ENCODE data around the gene BEAN1. TPM values are rescaled to one million over a fixed set of nuclear protein-coding genes. Genes with fewer than 3 reads are reported as not detected.

BEAN1 gene
- total and polyA plus RNA-seq, 5 donors from 2014 or later, result 0.07 to 0.17 TPM; not detected in 3

DNA sequence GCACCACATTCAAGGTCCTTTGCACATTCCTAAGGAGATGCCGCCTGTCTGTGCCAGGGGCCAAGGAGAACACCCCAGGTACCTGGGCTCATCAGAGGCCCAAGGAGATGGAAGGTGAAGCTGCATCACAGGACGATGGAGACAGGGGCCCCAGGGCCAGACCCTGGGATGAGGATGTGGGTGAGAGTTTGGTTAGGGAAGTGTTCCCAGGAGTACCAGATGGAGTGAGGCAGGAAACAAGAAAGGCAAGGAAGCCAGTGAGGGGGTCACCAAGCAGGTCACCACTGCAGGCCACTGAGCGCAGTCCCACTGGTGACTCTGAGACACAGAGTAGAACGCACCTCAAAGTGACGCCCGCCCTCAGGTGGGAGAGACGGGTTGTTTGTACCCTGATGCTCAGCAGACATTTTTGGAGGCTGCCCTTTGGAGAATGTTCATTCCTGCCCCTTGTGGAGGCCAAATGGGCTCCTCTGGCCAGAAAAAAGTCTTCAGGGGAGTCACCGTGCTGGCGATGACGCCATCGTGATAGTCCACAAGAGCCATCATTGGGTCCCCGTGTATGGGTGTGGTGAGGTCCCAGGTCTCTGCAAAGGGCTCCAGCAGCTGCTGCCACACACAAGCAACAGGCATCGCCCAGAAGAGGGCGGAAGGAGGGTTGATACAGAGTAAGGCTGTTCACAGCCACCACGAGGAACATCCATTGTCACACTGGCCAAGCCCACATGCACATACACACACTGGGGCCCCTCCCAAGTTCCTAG lies 57.5 kb downstream of the BEAN1 start:
- Histone ChIP-seq H3K4me1 (ENCODE audit: control insufficient read depth, insufficient read depth, low read length, poor library complexity, severe bottlenecking) (peaks cover 7% of the 10 kb centered on the region), H3K27ac (ENCODE audit: insufficient read depth, low read length, poor library complexity, severe bottlenecking) (no peak overlapping the region), H3K36me3 (ENCODE audit: control insufficient read depth, insufficient read depth, low read length) (no peaks in the 10 kb centered on the region), H3K9me3 (ENCODE audit: control insufficient read depth in 2 of 2, low read length in 2 of 2) (no peaks in the 10 kb centered on the region), H3K4me3 (ENCODE audit: low read depth, low read length) (no peak overlapping the region), H3K27me3 (ENCODE audit: control insufficient read depth, insufficient read depth, low read length) (no peaks in the 10 kb centered on the region)
- no peak overlapping the region for H3K4me3 Mint-ChIP-seq
- ATAC-seq (ENCODE audit: low read depth in 2 of 2), result no peak
- peaks cover 0 to 17% (median 6%) of the 10 kb centered on the region in 4 donors for H3K4me1 Mint-ChIP-seq
- H3K27ac Mint-ChIP-seq, result peak overlapping the region in 2 of 3 donors; percentile 73 to 76
- H3K27me3 Mint-ChIP-seq, result no peaks in the 10 kb centered on the region
- no peaks in the 10 kb centered on the region for H3K9me3 Mint-ChIP-seq
- H3K36me3 Mint-ChIP-seq, result no peaks in the 10 kb centered on the region
- peak in 1 of 3 donors; percentile 30 for DNase-seq

DNA sequence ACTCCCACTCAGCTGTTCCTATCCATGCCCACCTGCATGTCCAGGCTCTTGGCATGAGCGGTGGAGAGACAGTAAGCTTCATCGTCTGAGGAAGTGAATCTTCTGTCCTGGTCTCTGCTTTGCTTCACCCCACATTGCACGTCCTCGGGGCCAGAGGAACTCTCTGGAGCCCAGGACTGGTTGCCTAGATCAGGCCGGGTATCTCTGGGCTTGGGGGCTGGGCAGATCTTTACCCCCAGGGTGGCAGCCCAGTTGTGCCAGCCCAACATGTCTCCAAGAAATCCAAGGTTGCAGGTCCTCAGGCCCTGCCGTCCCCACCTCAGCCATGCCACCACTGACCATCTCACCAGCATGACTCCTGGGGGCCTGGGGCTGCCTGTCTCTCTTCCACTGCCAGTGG lies 58.3 kb downstream of the BEAN1 start:
- Mint-ChIP-seq H3K27me3 (no peaks in the 10 kb centered on the region), H3K4me3 (no peak overlapping the region), H3K4me1 (peaks cover 0 to 14% (median 7%) of the 10 kb centered on the region in 4 donors), H3K36me3 (no peaks in the 10 kb centered on the region), H3K27ac (peak overlapping the region in 1 of 3 donors; percentile 75), H3K9me3 (no peaks in the 10 kb centered on the region)
- Histone ChIP-seq H3K9me3 (ENCODE audit: control insufficient read depth in 2 of 2, low read length in 2 of 2) (no peaks in the 10 kb centered on the region), H3K4me3 (ENCODE audit: low read depth, low read length) (no peak overlapping the region), H3K4me1 (ENCODE audit: control insufficient read depth, insufficient read depth, low read length, poor library complexity, severe bottlenecking) (peaks cover 7% of the 10 kb centered on the region), H3K27ac (ENCODE audit: insufficient read depth, low read length, poor library complexity, severe bottlenecking) (no peak overlapping the region), H3K27me3 (ENCODE audit: control insufficient read depth, insufficient read depth, low read length) (no peaks in the 10 kb centered on the region), H3K36me3 (ENCODE audit: control insufficient read depth, insufficient read depth, low read length) (no peaks in the 10 kb centered on the region)
- DNase-seq (no peak), ATAC-seq (ENCODE audit: low read depth in 2 of 2) (no peak)

DNA sequence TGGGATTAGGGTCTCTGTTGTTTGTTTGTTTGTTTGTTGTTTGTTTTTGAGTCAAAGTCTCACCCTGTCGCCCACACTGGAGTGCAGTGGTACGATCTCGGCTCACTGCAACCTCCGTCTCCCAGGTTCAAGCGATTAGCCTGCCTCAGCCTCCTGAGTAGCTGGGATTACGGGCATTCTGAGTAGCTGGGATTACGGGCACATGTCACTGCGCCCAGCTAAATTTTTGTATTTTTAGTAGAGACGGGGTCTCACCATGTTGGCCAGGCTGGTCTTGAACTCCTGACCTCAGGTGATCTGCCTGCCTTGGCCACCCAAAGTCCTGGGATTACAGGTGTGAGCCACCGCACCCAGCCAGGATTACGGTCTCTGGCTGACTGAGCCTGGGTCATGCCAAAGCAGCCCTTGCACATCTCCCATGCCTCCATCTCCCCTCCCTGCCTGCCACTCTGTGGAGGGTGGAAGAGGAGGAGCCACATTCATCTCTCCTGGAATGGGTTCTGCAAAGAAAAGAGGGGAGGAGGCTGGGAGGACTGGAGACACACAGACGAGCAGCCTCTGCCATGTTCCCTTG lies 59.2 kb downstream of the BEAN1 start:
- Mint-ChIP-seq H3K27me3 (no peaks in the 10 kb centered on the region), H3K27ac (peak overlapping the region in 1 of 3 donors; percentile 79), H3K9me3 (no peaks in the 10 kb centered on the region), H3K4me3 (no peak overlapping the region), H3K4me1 (peaks cover 0 to 14% (median 8%) of the 10 kb centered on the region in 4 donors), H3K36me3 (no peaks in the 10 kb centered on the region)
- ATAC-seq (ENCODE audit: low read depth in 2 of 2) (no peak), DNase-seq (no peak)
- Histone ChIP-seq H3K9me3 (ENCODE audit: control insufficient read depth in 2 of 2, low read length in 2 of 2) (no peaks in the 10 kb centered on the region), H3K36me3 (ENCODE audit: control insufficient read depth, insufficient read depth, low read length) (no peaks in the 10 kb centered on the region), H3K27ac (ENCODE audit: insufficient read depth, low read length, poor library complexity, severe bottlenecking) (no peak overlapping the region), H3K4me3 (ENCODE audit: low read depth, low read length) (no peak overlapping the region), H3K27me3 (ENCODE audit: control insufficient read depth, insufficient read depth, low read length) (no peaks in the 10 kb centered on the region), H3K4me1 (ENCODE audit: control insufficient read depth, insufficient read depth, low read length, poor library complexity, severe bottlenecking) (peaks cover 7% of the 10 kb centered on the region)

DNA sequence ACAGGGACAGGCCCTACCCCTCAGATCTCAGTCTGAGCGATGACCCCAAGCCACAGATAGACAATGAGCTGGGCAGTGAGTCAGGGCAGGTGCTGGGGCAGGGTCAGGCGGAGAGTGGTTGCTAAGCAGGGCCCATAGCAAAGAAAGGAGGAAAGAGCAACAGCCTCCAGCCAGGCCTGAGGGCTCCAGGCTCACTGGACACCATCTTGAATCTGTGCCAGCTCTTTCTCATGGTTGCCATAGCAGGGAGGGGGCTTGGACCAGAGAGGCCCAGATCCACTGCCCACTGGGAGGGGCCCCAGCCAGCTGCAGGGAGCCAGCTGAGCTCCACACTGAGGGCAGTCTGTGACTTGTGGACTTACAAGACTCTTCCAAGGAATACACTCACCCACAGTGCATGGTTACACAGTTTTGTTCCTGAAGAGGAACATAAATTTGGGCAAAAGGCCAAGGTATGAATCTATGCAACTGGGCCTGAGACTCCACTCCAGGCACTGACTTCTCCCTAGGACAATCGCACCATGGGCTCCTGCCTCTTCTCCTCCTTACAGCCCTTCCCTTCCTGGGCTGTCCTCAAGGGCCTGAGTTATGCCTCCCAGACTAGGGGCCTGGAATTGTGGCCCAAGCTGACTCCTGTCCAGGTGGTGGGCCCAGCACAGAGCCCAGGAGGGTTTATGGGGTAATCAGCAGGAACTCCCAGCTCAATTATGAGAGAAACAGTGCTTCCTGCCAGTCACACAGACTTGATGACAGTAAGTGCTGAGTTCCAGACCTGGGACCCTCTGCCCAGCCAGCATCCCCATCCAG lies 59.9 kb downstream of the BEAN1 start:
- Histone ChIP-seq H3K27ac (ENCODE audit: insufficient read depth, low read length, poor library complexity, severe bottlenecking) (no peak overlapping the region), H3K4me1 (ENCODE audit: control insufficient read depth, insufficient read depth, low read length, poor library complexity, severe bottlenecking) (peaks cover 7% of the 10 kb centered on the region), H3K9me3 (ENCODE audit: control insufficient read depth in 2 of 2, low read length in 2 of 2) (no peaks in the 10 kb centered on the region), H3K36me3 (ENCODE audit: control insufficient read depth, insufficient read depth, low read length) (no peaks in the 10 kb centered on the region), H3K27me3 (ENCODE audit: control insufficient read depth, insufficient read depth, low read length) (no peaks in the 10 kb centered on the region), H3K4me3 (ENCODE audit: low read depth, low read length) (no peak overlapping the region)
- Mint-ChIP-seq H3K4me1 (peaks cover 0 to 14% (median 8%) of the 10 kb centered on the region in 4 donors), H3K9me3 (no peaks in the 10 kb centered on the region), H3K27ac (peak overlapping the region in 1 of 3 donors; percentile 79), H3K36me3 (no peaks in the 10 kb centered on the region), H3K27me3 (no peaks in the 10 kb centered on the region), H3K4me3 (no peak overlapping the region)
- DNase-seq (no peak), ATAC-seq (ENCODE audit: low read depth in 2 of 2) (no peak)

DNA sequence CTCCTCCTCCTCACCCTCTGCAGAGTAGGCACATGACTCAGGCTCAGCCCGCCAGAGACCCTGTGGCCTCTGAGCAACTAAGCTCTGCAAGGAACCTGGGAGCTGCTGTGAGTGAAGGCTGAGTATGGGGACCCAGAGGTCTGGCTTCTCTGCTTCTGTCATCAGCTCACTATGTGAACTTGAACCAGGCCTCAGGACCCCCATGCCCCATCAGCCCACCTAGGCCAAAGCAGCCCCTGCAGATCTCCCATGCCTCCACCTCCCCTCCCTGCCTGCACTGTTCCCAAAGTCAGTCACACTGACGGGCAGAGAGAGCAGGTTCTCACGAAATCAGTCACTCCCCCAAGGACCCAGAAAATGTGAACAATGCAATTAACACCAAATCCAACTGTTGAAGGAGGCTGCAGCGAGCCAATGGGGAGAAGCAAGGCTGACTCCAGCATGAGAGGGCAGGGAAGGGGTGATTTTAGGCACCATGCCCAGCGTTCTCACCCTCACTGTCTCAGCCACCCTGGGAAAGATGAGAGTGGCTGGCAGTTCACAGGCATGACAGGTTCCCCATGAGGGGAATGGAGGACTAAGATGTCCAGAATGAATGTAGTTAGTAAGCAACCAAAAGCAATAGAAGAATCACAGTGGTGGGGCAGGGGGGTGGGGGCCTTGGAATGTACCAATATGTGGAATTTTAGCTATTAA lies 60.6 kb downstream of the BEAN1 start:
- H3K27ac ChIP-seq (ENCODE audit: insufficient read depth, low read length, poor library complexity, severe bottlenecking), result no peak overlapping the region
- no peak for DNase-seq
- no peak for ATAC-seq (ENCODE audit: low read depth in 2 of 2)

DNA sequence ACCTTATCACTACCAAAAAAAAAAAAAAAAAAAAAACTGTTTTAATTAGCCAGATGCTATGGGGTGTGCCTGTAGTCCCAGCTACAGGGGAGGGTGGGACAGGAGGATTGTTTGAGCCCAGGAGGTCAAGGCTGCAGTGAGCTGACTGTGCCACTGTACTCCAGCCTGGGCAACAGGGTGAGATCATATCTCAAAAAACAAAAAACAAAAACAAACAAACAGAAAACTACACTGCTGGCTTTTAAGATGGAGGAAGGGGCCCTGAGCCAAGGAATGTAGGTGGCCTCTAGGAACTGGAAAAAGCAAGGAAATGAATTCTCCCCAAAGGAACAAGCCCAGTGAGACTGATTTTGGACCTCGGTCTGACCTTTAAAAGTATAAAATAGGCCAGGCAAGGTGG lies 61.4 kb downstream of the BEAN1 start:
- Histone ChIP-seq H3K4me3 (ENCODE audit: low read depth, low read length) (no peak overlapping the region), H3K36me3 (ENCODE audit: control insufficient read depth, insufficient read depth, low read length) (no peaks in the 10 kb centered on the region), H3K27me3 (ENCODE audit: control insufficient read depth, insufficient read depth, low read length) (no peaks in the 10 kb centered on the region), H3K9me3 (ENCODE audit: control insufficient read depth in 2 of 2, low read length in 2 of 2) (no peaks in the 10 kb centered on the region), H3K4me1 (ENCODE audit: control insufficient read depth, insufficient read depth, low read length, poor library complexity, severe bottlenecking) (peaks cover 6% of the 10 kb centered on the region), H3K27ac (ENCODE audit: insufficient read depth, low read length, poor library complexity, severe bottlenecking) (no peak overlapping the region)
- Mint-ChIP-seq H3K9me3 (no peaks in the 10 kb centered on the region), H3K27ac (no peak overlapping the region), H3K36me3 (no peaks in the 10 kb centered on the region), H3K4me3 (no peak overlapping the region), H3K4me1 (peaks cover 0 to 9% (median 6%) of the 10 kb centered on the region in 4 donors), H3K27me3 (no peaks in the 10 kb centered on the region)
- ATAC-seq (ENCODE audit: low read depth in 2 of 2) (no peak), DNase-seq (no peak)

More for the DNA sequence above, 60.6 kb downstream of the BEAN1 start:
- Mint-ChIP-seq H3K9me3 (no peaks in the 10 kb centered on the region), H3K4me3 (no peak overlapping the region), H3K27ac (peak overlapping the region in 1 of 3 donors; percentile 77), H3K27me3 (no peaks in the 10 kb centered on the region), H3K36me3 (no peaks in the 10 kb centered on the region), H3K4me1 (peaks cover 0 to 14% (median 8%) of the 10 kb centered on the region in 4 donors)
- Histone ChIP-seq H3K9me3 (ENCODE audit: control insufficient read depth in 2 of 2, low read length in 2 of 2) (no peaks in the 10 kb centered on the region), H3K4me1 (ENCODE audit: control insufficient read depth, insufficient read depth, low read length, poor library complexity, severe bottlenecking) (peaks cover 7% of the 10 kb centered on the region), H3K4me3 (ENCODE audit: low read depth, low read length) (no peak overlapping the region), H3K27me3 (ENCODE audit: control insufficient read depth, insufficient read depth, low read length) (no peaks in the 10 kb centered on the region), H3K36me3 (ENCODE audit: control insufficient read depth, insufficient read depth, low read length) (no peaks in the 10 kb centered on the region)

DNA sequence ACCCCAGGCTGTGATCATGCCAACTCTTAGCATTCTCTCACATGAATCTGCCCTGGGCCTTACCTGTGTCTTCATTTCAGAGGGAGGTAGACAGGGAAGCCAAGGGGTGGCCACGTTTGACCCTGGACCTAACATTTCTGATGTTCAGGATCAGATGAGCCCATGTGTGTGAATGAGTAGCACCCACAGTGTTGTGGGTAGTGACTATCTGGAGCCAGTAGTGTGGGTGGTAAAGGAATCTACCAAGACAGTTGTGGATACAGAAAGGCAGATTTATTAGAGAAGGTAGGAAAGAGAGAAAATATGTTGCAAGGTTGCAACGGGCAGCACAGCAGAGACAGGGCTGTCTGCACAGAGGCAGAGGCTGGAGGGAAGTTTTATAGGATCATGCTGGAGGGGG lies 62.3 kb downstream of the BEAN1 start:
- Mint-ChIP-seq H3K27me3 (no peaks in the 10 kb centered on the region), H3K4me1 (peaks cover 0 to 3% (median under 1%) of the 10 kb centered on the region in 4 donors), H3K9me3 (no peaks in the 10 kb centered on the region), H3K4me3 (no peak overlapping the region), H3K36me3 (no peaks in the 10 kb centered on the region), H3K27ac (peak overlapping the region in 2 of 3 donors; percentile 3 to 6)
- Histone ChIP-seq H3K36me3 (ENCODE audit: control insufficient read depth, insufficient read depth, low read length) (no peaks in the 10 kb centered on the region), H3K4me1 (ENCODE audit: control insufficient read depth, insufficient read depth, low read length, poor library complexity, severe bottlenecking) (no peaks in the 10 kb centered on the region), H3K4me3 (ENCODE audit: low read depth, low read length) (no peak overlapping the region), H3K27me3 (ENCODE audit: control insufficient read depth, insufficient read depth, low read length) (no peaks in the 10 kb centered on the region), H3K9me3 (ENCODE audit: control insufficient read depth in 2 of 2, low read length in 2 of 2) (no peaks in the 10 kb centered on the region), H3K27ac (ENCODE audit: insufficient read depth, low read length, poor library complexity, severe bottlenecking) (no peak overlapping the region)
- no peak for DNase-seq
- ATAC-seq (ENCODE audit: low read depth in 2 of 2), result no peak
